Stimulated activated CD4-positive, alpha-beta T cell treated with anti-CD3 and anti-CD28 coated beads, Interleukin-15, amount 100 ng/mL, for 48 hours (primary cell): ENCODE results near the gene NDUFAF2.

ENCODE experiments used
- DNase-seq, 2 donors: peaks; one replicate each; pipeline ENCODE4 v3.0.0-alpha.2; 2020; ENCODE audit warnings: low read depth in 2 of 2

NDUFAF2 gene

DNA sequence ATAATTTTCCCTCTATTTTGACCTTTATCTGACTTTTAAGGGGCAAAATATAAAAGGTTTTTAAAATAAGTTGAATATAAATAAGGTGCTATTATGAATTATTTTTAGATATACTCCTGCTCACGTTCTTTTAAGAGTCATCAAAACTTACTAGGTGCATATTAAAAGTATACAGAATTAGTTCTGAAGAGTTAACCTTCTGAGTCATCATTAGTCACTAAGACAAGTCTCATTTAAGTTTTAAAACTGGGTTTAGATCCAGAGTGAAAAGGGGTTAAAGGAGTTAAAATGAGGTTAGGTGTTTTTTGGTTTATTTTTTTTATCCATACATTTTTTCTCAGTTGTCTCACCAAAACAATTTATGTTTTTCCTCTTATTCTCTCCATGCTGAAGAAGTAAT, 175.5 kb downstream of the NDUFAF2 start:
- DNase-seq = no peak

DNA sequence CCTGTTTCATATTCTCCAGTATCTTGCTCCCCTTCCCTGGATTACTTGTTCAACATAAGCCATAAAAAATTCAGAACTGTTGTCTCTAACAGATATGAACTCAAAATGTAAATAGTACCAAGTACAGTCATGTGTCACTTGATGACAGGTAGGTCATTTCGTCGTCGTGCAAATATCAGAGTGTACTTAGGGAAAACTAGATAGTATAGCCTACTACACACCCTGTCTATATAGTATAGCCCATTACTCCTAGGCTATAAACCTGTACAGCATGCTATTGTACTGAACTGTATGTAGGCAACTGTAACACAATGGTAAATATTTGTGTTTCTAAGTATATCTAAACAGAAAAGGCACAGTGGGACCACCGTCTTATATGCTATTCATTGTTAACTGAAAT, 178.1 kb downstream of the NDUFAF2 start:
- DNase-seq = no peak

DNA sequence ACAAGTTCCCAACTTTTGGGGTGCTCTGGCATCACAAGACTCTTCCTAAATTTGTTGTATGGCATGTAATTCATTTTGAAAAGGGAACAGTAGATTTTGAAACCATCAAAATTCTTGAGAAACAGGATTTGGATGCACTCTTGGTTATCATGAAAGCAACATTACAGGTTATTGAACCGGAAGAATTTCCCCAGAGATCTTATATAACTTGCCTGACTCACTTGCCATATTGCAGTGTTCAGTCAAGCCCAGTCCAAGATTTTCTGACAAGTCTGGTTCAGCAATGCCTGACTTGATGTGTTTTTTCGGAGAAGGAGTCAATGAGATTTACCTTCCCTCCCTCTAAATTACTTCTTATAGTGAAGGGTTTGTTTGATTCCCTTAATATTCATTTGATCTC, 185.3 kb downstream of the NDUFAF2 start:
- DNase-seq = no peak

DNA sequence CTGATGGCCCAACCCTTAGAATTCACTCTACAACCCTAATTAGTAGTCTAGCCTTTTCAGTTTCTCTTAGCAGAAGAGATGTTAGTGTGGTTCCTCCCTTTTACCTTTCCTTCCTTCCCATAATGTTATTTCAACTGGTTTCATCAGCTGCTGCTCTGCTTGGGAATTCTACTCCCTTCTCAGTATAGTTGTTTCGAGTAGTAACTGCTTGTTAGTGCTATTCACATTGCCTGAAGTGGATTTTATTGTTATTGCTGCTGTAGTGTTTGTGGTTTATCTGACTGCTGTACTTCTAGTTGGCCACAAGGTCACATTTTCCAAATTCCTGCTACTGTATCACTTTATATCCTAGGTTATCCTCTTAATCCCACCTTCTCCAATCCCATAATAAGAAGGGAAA, 187.6 kb downstream of the NDUFAF2 start:
- DNase-seq = no peak

DNA sequence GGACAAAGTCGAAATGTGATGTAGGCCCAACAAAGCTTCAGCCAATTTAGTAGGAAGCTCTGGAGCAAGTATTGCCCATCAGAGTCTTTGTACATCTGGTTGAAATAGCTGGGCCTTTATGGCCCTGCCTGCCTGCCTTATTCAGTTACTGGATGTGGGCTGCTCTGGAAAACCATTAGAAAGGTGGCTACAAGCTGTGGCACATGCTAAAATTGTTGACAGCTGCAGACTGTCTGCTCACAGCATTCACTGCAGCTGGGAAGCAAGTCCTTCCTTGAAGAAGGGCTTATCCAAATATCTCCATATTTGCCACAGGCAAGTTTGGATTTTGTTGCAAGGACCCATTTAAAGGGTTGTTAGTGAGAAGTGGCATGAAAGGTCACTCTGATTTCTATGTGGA, 192.8 kb downstream of the NDUFAF2 start:
- no peak for DNase-seq

DNA sequence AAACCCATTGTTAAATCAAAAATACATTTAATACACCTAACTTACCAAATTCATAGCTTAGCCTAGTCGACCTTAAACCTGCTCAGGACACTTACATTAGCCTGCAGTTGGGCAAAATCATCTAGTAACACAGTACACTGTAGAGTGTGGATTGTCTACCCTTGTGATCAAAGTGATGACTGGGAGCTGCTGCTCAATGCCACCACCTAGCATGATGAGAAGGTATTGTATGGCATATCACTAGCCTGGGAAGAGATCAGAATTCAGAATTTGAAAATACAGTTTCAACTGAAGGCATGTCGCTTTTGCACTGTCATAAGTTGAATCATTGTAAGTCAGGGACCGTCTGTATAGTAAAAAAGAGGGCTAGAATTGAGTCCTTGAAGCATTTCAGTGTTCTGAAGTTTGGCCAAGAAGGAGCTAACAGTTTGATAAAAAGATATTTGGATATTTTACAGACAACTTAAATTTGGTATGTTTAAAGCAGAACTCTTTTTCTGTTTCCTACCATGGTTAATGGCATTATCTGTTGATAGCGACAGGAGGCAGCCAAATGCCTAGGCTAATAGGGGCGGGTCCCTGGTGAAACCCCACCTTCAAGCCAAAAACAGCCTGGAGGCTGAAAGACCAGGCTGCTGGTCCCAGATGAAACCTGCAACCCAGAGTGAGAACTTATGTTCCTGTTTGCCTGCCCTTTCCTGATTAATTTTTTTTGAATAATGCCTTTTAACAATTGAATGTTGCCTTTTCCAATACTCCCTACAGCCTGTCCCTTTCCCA, 194.3 kb downstream of the NDUFAF2 start:
- no peak for DNase-seq

DNA sequence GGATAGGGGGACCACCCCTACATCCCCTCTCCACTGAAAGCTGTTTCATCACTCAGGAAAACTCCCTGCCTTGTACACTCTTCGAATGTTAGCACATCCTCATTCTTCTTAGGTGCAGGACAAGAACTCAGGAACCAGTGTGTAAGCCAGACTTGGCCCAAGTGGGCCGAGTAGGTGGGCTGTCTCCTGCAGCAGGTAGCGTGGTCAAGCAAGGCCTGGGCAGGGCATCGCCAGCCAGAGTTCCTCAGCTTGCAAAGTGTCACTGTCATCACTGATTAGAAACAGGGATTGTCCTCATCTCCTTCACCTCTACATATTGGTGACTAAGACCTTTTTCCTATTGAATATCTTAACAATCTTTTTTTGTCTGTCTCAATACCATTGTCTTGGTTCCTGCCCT, 194.9 kb downstream of the NDUFAF2 start:
- DNase-seq = no peak

DNA sequence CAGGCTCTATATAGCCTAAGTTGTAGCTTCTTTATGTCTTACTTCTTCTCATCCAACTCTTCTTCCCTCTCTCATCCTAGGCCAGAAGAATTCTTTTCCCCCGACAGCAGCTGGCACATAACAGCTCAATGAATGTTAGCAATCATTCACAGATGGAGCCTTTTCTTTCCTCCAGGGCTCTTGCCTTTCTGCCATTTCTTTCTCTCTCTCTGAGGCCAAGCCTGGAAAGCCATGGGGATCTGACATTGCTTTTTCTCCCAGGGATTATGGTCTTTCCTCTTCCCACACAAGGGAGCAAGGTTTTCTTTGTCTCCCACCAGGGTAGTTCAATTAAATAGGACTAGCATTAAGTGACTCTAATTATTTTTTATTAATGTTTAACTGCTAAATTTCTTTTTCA, 196.8 kb downstream of the NDUFAF2 start:
- DNase-seq = no peak

DNA sequence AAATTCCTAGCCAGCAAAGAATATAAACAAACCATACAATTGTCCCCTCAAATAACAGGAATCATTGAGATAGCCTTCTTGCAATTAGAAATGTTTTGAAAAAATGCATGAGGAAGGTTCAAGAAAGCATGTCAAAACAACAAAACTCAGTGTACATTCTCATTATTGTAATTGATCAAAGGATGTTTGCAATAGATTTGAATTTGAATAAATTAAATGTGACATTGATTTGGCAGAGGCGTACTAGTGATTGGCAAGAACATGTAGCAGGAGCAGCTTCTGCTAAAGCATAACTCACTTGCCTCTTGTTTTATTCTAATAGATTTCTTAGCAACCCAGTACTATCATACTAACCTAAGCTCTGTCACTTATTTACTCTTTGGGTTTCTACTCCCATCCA, 197.4 kb downstream of the NDUFAF2 start:
- no peak for DNase-seq

DNA sequence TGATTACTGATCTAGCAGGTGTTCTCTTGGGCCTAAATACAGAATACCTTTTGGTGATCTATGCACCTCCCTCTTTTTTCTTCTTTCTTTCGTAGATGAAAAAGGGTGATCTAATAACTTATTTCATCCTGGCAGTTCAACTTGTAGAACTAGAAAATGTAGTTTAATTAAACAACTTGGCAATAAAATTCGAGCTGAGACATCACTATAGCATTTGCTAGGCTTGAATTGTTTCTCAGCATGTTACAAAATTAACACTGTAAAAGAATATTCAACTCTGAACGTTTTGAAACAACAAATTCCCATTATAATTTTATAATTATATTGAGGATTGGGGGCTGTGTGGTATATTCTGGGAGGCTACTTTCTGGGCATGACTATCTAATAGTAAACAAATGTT, 197.8 kb downstream of the NDUFAF2 start:
- no peak for DNase-seq

DNA sequence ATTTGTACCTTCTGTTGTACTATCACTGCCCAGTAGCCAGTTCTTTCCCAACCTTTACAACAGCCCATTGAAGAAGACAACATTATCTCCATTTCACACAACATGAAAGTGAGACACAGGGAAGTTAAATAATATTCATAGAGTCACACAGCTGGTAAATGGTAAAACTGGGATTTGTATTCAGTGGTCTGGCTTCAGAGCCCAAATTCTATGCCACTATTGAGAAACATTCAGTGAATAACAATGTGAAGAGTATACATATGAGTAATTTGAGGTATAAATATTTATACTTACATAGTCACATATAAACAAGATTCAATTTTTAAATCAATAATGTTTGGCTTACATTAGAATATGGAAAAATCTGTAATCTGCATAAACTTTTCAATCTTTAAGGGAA, 203.5 kb downstream of the NDUFAF2 start:
- DNase-seq = no peak

DNA sequence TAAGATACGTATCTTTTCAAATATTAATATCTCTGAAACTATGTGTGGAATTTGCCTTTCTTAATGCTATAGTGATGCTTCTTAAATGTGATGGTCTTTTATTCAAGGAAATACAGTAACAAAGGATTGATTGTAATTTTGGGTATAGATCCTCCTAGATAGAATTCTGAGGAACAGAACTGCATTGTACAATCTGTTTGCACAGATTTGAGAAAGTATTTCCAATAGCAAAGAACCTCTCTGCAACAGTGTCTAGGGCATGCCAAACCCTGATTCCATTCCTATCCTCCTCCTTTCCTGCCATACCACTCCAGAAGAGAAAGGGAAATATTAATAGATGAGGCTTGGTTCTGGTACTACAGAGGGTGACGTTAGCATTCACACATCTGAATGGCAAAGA, 206.9 kb downstream of the NDUFAF2 start:
- DNase-seq = no peak

DNA sequence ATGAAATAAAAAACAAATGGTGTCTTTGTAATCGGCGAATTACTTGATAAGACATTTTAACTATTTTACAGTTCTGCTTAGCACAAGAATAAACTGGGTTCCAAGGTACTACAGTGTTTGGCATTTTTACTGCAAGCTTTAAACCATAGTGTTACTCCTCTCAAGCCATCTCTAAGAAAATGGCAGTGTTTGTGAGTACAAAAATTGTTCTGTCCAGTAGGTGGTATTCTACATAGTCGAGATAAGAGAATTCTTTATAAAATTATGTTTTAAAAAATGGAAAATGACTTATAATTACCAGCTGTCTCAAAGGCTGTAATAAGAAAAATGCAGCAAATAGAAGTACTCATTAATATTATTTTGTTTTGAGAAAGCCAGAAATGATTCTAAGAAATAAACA, 214.1 kb downstream of the NDUFAF2 start:
- DNase-seq = no peak

DNA sequence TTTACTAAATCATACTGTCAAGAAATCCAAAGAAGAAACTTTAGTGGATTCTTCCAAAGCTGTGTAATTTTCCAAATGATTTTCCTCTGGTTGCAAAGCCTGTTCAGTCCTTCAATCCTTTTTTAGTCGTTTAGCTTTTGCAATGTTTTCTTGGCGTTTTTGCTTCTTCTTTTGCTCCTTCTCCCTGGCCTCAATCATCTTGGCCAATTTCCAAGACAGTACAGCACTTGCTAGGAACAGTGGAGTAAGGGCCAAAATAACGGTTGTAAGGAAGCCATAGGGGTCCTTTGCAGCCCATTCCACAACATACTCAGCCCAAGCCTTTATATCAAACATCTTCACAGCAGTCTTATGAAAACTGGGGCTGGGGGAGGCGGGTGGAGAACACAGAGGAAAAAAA, 214.8 kb downstream of the NDUFAF2 start:
- DNase-seq = no peak

DNA sequence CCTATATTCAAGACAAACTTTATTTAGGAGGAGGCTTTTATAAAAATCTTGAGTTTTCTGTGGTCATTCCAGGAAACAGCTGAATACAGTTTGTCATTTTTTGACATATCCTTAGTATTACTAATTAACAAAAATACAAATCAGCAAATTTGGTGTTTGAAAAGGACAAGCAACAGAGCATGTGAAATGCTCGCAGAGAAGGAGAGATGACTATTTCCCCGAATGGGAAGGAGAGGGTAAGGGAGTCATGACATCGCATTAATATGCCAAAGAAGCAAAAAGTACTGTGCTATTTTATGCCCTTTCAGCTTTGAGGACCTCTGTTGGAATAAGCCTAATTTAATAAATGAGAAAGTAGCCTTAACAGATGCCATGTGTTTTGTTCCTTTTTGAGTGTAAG, 215.5 kb downstream of the NDUFAF2 start:
- DNase-seq = no peak

DNA sequence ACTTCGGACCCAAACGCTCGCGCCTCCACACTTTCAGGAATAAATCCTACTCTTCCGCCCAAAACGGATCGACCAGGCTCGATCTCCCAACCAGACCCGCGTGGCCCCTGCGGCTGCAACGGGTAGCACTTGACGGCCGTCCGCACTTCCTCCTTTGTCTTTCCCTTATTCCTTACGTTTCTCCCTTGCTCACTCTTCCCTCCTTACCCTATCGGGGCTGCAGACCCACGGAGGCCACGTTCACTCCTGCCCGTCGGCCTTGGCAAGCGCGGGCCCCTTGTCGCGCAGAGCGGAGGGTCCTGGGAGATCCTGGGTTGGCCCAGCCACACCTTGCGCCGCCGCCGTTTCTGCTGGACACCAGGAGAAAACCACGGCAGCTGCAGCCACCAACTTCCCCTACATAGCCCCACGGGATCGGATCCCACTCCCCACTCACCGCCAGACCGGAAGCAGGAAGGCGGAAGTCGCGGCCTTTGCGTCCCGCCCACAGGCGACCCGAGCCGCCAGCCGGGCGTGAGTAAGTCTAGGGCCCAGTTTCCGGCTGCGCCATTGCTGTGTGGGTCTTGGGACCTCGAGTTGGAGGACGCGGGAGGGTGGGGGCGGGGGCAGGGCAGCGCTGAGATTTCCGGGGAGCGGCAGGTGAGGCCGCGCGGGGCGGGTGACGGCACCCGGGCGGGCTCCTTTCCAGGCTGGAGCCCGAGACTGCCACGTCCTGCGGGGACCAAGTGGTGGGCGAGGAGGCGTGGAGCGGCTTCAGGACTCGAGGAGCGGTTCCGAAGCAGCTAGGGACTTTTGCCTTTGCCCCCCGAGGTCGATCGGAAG, 217.2 kb downstream of the NDUFAF2 start, which contains the start of gene SMIM15:
Gene SMIM15, minus strand, starts transcription at position 459 of the 822 bp plus-strand sequence. CDS start 2,297 bp downstream, outside the sequence.
- peak; percentile 78 to 81 for DNase-seq

DNA sequence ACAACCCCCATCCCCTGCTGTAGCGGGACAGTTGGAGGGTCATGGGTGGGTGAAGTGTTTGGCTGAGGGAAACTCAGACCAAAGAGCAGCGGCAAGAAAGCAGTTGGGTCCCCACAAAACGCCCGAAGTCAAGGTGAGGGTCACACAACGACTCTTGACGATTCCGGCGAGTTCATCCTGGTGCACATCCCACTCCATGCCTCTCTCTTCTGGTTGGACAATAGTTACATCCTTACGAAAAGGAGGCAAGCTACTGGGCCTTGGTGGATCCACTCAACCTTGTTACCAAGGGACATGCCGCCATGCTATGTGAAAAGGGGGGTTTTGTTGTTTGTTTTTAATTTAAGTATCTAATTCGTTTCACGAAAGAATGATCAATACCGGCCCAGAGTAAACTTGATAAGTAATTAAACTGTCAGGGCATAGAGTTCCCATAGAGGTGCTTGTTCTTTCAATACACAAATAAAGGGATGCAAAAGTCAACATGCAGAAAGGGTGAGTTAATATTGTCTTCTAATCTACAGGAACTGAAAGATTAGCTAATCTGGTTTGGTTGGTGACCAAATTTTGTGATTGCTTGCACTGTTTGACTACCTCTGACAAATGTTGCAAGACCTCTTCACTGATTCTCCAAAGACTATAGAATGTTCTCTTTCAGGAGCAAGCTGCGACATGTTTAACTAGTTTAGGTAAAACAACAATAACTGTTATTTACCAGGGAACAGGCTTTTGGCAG, 218.0 kb downstream of the NDUFAF2 start:
- DNase-seq = no peak

DNA sequence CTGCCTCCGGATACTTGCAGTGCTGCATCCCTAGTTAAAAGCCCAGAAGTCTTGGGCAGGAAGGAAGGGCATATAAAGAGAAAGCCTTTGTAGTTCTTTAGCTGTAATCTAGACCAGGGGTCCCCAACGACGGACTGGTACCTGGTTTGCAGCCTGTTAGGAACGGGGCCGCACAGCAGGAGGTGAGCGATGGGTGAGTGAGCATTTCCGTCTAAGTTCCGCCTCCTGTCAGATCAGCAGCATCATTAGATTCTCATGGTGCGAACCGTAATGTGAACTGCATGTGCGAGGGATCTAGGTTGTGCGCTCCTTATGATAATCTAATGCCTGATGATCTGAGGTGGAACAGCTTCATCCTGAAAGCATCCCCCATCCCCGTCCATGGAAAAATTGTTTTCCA, 218.9 kb downstream of the NDUFAF2 start:
- DNase-seq = no peak

DNA sequence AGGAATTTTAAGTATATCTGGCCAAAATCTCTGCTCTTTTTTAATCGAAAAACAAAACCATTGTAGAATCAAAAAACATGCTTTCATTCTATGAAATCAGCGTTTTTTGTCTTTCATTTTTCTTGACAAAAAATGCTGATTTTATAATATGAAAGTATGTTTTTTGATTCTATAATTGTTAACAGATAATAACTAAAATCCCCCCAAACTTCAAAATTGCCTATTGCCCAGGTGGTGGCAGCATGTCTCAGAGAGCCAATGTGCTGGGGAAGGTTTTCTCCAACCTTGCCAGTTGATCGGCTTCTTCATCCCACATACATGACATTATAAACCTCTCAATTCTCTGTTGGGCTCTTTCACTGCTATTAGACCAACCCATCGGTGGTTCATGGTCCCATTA, 222.4 kb downstream of the NDUFAF2 start:
- no peak for DNase-seq

DNA sequence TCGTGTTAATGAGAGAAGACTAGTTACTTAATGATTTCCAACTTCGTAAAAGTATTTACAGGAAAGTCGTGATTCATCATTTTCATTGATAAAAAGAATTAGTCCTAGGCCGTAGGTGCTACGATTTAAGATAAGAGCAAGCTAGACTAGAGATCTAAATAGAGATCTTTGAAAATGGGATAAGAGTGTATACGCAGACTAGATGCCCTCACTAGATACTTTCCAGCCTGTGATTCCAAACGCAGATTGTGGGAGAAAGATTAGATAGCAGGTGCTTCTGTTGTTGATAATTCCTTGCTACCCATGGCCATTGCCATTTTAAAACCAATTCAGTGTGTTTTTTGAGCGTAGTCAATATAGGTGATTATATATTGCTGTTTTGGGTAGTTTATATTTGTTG, 223.9 kb downstream of the NDUFAF2 start:
- no peak for DNase-seq

DNA sequence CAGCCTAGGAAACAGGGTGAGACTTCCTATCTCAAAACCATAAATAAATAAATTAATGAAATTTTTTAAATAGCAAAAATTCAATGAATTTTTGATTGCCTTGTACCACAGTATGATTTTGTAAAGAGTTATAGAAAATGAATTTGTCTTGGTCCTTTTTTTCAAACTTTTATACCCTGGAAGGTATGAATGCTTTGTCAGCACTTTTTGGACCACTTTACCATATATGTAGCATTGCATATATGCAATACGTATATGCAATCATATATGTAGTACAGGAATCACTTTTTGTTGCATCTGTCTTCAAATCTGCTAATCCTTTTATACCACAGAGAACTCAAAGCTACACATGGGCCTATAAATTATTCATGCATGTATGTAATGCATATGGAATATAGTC, 226.5 kb downstream of the NDUFAF2 start:
- no peak for DNase-seq

DNA sequence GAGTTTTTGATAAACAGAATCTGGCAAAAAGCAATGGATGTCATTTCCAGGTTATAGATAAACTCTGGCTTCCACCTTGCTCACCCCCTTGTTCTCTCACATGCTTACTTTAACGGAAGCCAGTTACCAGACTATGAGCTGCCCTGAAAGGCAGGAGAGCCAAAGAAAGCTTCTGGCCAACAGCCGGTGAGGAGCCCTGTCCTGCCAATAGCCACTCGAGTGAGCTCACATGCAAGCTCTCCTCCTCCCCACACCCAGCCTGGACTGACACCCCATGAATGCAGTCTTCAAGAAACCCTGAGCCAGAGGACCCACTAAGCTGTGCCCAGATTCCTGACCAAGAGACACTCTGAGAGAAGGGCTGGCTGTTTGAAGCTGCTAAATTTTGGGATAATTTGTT, 231.6 kb downstream of the NDUFAF2 start:
- DNase-seq = no peak

DNA sequence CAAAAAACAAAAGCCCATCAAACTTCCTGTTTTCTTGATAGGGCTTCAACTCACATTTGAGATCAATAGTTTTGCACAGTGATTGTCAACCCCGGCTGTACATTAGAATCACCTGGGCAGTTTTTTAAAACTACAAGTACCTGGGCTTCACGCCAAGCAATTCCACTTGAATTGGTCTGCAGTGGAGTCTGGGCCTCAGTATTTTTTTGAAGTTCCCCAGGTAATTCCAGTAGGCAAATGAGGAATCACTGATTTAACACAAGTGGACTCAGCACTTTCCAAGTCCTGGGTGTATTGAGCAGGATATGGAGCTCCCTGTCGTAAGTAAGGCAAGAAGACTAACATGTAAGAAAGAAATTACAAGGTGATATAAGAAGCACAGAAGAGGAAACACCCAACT, 232.1 kb downstream of the NDUFAF2 start:
- DNase-seq = no peak
